22Rv1 (cell line): ENCODE data around the gene PEX11A.
A peak's percentile ranks its signal among the peaks of the same experiment; 100 is the strongest.

ENCODE experiments used
- H3K27ac ChIP-seq: fragments of 450-650 bp; 2 replicates; pipeline ENCODE4 v1.5.1; 2017
- CTCF ChIP-seq: fragments of 450-650 bp; IDR thresholded peaks from 2 replicates; pipeline ENCODE4 v1.5.1; 2017; ENCODE audit warnings: mild to moderate bottlenecking
- ZFX ChIP-seq: fragments of 450-650 bp; IDR thresholded peaks from 2 replicates; pipeline ENCODE4 v1.6.1; 2017; ENCODE audit warnings: antibody characterized with exemption, borderline replicate concordance

PEX11A gene

GRCh38 chr15:89693091-89693490 is 2.5 kb upstream of the PEX11A start:
- TF ChIP-seq ZFX (no peak), CTCF (no peak)
- no peak overlapping the region for H3K27ac ChIP-seq

- peak overlapping the region; percentile 20; the same call in 1 of the 2 replicates for H3K27ac ChIP-seq
Observed at GRCh38 chr15:89689930-89690275, 651 bp downstream of the PEX11A start.

- no peak overlapping the region for H3K27ac ChIP-seq
- no peak for TF ChIP-seq CTCF
- no peak for TF ChIP-seq ZFX
Observed at GRCh38 chr15:89686522-89686921, 4.0 kb downstream of the PEX11A start.

- H3K27ac ChIP-seq = no peak overlapping the region
- TF ChIP-seq CTCF (no peak), ZFX (no peak)
Observed at GRCh38 chr15:89685995-89686394, 4.6 kb downstream of the PEX11A start.

GRCh38 chr15:89681146-89681545 is 9.4 kb downstream of the PEX11A start:
- no peak for TF ChIP-seq ZFX
- TF ChIP-seq CTCF = no peak
- H3K27ac ChIP-seq = peak overlapping the region; percentile 55; the same call in 1 of the 2 replicates

- TF ChIP-seq CTCF (no peak), ZFX (no peak)
- H3K27ac ChIP-seq = peak overlapping the region; percentile 55
Observed at GRCh38 chr15:89680282-89680873, 10.2 kb downstream of the PEX11A start.

GRCh38 chr15:89679212-89679611 is 11.3 kb downstream of the PEX11A start, which contains the start of gene PLIN1:
Gene PLIN1, minus strand, starts transcription at chr15:89679367. Its CDS starts 1,878 bp downstream, at chr15:89677489.
- TF ChIP-seq CTCF (no peak), ZFX (no peak)
- H3K27ac ChIP-seq = peak within 1 kb of the TSS; percentile 55

GRCh38 chr15:89677381-89677780 is 13.2 kb downstream of the PEX11A start:
- TF ChIP-seq CTCF = no peak
- TF ChIP-seq ZFX = no peak
- H3K27ac ChIP-seq = no peak overlapping the region
